ENCODE measurements around the gene DRD2. TPM values are rescaled to one million over a fixed set of nuclear protein-coding genes. Genes with fewer than 3 reads are reported as not detected.

The DRD2 gene
- total RNA-seq, 2 experiments from 2014 or later, result not detected

DNA sequence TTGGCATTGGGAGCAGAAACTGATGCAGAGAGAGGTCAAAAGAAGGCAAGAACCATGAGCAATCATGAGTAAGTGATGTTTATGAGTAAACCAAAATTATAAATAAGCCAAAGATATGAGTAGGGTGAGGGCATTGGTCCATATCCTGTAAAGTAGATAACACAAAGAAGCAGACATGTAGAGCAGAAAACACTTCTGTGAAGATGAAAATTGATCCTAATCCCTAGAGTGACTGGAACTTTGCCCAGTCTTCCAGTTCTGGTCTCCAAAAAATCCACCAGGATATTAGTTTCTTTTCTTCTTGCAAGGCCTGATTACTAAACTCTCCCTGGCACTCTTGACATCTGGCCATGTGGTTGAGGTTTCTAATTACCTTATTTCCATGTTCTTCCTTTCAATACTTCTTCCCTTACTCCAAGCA, 13.7 kb upstream of the DRD2 start:
- H4K20me1 ChIP-seq (ENCODE audit: insufficient read depth, low read length), result no peaks in the 10 kb centered on the region
- BruUV-seq (replicated peaks), result no TSS peak
- H3K9me3 ChIP-seq (ENCODE audit: low read length), result no peaks in the 10 kb centered on the region
- TF ChIP-seq, protein P1, sequence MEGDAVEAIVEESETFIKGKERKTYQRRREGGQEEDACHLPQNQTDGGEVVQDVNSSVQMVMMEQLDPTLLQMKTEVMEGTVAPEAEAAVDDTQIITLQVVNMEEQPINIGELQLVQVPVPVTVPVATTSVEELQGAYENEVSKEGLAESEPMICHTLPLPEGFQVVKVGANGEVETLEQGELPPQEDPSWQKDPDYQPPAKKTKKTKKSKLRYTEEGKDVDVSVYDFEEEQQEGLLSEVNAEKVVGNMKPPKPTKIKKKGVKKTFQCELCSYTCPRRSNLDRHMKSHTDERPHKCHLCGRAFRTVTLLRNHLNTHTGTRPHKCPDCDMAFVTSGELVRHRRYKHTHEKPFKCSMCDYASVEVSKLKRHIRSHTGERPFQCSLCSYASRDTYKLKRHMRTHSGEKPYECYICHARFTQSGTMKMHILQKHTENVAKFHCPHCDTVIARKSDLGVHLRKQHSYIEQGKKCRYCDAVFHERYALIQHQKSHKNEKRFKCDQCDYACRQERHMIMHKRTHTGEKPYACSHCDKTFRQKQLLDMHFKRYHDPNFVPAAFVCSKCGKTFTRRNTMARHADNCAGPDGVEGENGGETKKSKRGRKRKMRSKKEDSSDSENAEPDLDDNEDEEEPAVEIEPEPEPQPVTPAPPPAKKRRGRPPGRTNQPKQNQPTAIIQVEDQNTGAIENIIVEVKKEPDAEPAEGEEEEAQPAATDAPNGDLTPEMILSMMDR (conservative IDR thresholded peaks at IDR 0.05; ENCODE audit: low read length), result no peak
- no peak for TF ChIP-seq EZH2phosphoT487 (IDR thresholded peaks at IDR 0.05; ENCODE audit: borderline replicate concordance, low read depth, low read length)
- H3K79me2 ChIP-seq (ENCODE audit: insufficient read depth, low read depth, low read length), result no peaks in the 10 kb centered on the region
- DNase-seq (ENCODE audit: low spot score), result no peak
- ChIA-PET CTCF (ENCODE audit: unreplicated experiment) (interaction anchor here (0.6 kb wide), 1 partner anchor 19 kb away, joined by 3 read pairs; no protein-coding TSS in a partner anchor), POLR2A (no interaction called here)
- no peak overlapping the region for H3K4me3 ChIP-seq (ENCODE audit: low read depth, low read length, poor library complexity, severe bottlenecking)
- H3K4me1 ChIP-seq (ENCODE audit: insufficient read depth, low read length, poor library complexity, severe bottlenecking), result no peaks in the 10 kb centered on the region
- H3K36me3 ChIP-seq (ENCODE audit: insufficient read depth, low read length), result no peaks in the 10 kb centered on the region
- H2AFZ ChIP-seq (ENCODE audit: low read length), result no peak overlapping the region
- H3K4me2 ChIP-seq (ENCODE audit: low read length), result no peak overlapping the region
- intact Hi-C loops (cut with micrococcal nuclease; ENCODE audit: unreplicated experiment), result no loop called here
- H3K27ac ChIP-seq (ENCODE audit: low read depth, low read length, poor library complexity, severe bottlenecking), result no peak overlapping the region
- H3K9me2 ChIP-seq (ENCODE audit: insufficient read depth, low read length), result no peaks in the 10 kb centered on the region

DNA sequence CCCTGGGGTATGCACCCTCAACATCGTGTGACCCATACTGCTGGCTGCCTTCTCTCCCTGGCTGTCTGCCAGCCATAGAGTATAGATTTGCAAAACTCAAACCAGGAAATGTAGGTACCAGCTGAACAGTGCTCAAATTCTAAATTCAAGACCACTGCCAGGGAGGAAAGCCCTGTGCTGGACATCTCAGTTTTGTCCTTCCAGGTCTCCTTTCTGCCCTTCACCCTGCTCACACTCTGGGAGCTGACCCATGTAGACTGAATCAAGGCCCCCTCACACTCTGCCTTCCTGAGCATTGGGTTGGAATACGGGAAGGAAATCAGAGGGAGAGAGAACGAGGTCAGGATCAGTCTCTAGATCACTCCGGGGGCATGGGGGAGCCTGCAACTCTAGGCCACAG, 12.4 kb upstream of the DRD2 start:
- Histone ChIP-seq H3K4me3 (ENCODE audit: low read depth, low read length, poor library complexity, severe bottlenecking) (no peak overlapping the region), H2AFZ (ENCODE audit: low read length) (no peak overlapping the region), H3K9me3 (ENCODE audit: low read length) (no peaks in the 10 kb centered on the region), H3K9me2 (ENCODE audit: insufficient read depth, low read length) (no peaks in the 10 kb centered on the region), H3K36me3 (ENCODE audit: insufficient read depth, low read length) (no peaks in the 10 kb centered on the region), H3K27ac (ENCODE audit: low read depth, low read length, poor library complexity, severe bottlenecking) (no peak overlapping the region), H3K79me2 (ENCODE audit: insufficient read depth, low read depth, low read length) (no peaks in the 10 kb centered on the region), H3K4me2 (ENCODE audit: low read length) (no peak overlapping the region), H3K4me1 (ENCODE audit: insufficient read depth, low read length, poor library complexity, severe bottlenecking) (no peaks in the 10 kb centered on the region), H4K20me1 (ENCODE audit: insufficient read depth, low read length) (no peaks in the 10 kb centered on the region)
- no peak for DNase-seq (ENCODE audit: low spot score)
- intact Hi-C loops (cut with micrococcal nuclease; ENCODE audit: unreplicated experiment), result no loop called here
- no peak for TF ChIP-seq EZH2phosphoT487 (IDR thresholded peaks at IDR 0.05; ENCODE audit: borderline replicate concordance, low read depth, low read length)
- BruUV-seq (replicated peaks), result no TSS peak
- ChIA-PET POLR2A (no interaction called here), CTCF (ENCODE audit: unreplicated experiment) (no interaction called here)

DNA sequence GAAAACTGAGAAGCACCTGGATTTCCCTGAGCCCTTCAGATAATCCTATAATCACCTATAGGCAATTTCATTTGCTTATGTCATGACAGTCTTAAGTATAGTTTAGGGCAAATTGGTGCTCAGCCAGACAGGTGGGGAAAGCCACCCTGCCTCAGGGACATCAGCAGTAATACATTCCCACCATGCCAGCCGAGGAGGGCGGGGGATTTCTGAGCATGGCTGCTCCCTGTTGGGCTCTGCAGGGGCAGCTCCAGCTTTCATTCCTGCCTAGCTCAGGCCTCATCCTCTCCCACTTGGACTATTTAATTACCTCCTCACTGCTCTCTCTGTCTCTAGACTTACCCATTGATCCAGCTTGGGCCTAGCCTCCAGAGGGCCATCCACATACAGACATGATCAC, 9.0 kb upstream of the DRD2 start:
- H4K20me1 ChIP-seq (ENCODE audit: insufficient read depth, low read length), result no peaks in the 10 kb centered on the region
- no peak overlapping the region for H2AFZ ChIP-seq (ENCODE audit: low read length)
- intact Hi-C loops (cut with micrococcal nuclease; ENCODE audit: unreplicated experiment), result no loop called here
- H3K36me3 ChIP-seq (ENCODE audit: insufficient read depth, low read length), result no peaks in the 10 kb centered on the region
- no peaks in the 10 kb centered on the region for H3K4me1 ChIP-seq (ENCODE audit: insufficient read depth, low read length, poor library complexity, severe bottlenecking)
- DNase-seq (ENCODE audit: low spot score), result no peak
- H3K9me3 ChIP-seq (ENCODE audit: low read length), result no peaks in the 10 kb centered on the region
- ChIA-PET POLR2A (no interaction called here), CTCF (ENCODE audit: unreplicated experiment) (no interaction called here)
- H3K27ac ChIP-seq (ENCODE audit: low read depth, low read length, poor library complexity, severe bottlenecking), result no peak overlapping the region
- no peaks in the 10 kb centered on the region for H3K9me2 ChIP-seq (ENCODE audit: insufficient read depth, low read length)
- no TSS peak for BruUV-seq (replicated peaks)
- TF ChIP-seq, protein P1 (conservative IDR thresholded peaks at IDR 0.05; ENCODE audit: low read length), result no peak
- no peak for TF ChIP-seq EZH2phosphoT487 (IDR thresholded peaks at IDR 0.05; ENCODE audit: borderline replicate concordance, low read depth, low read length)
- no peak overlapping the region for H3K4me3 ChIP-seq (ENCODE audit: low read depth, low read length, poor library complexity, severe bottlenecking)
- H3K79me2 ChIP-seq (ENCODE audit: insufficient read depth, low read depth, low read length), result no peaks in the 10 kb centered on the region
- no peak overlapping the region for H3K4me2 ChIP-seq (ENCODE audit: low read length)

Measured in OCI-LY7 (cell line).